HG02884 (cell line): Measurements from ENCODE around the gene HOXB6.

Experiments
- ATAC-seq: cut with Tn5 transposase; IDR thresholded peaks from one replicate; pipeline ENCODE4 v1.9.1; 2021; ENCODE audit warnings: mild to moderate bottlenecking, moderate library complexity; ENCODE audit not compliant: unreplicated experiment

HOXB6 gene

GRCh38 chr17:48604770-48605329, at the start of gene HOXB6:
HOXB6 (minus strand) TSS chr17:48604986; CDS start chr17:48598150, 6,836 bp downstream.
- no peak for ATAC-seq

- ATAC-seq: no peak
These were observed 45.0 kb upstream of the HOXB6 start for GRCh38 chr17:48649741-48650140.

- ATAC-seq: no peak
These were observed 43.1 kb upstream of the HOXB6 start for GRCh38 chr17:48647963-48648245.

GRCh38 chr17:48647103-48647962, 42.5 kb upstream of the HOXB6 start:
- no peak for ATAC-seq

GRCh38 chr17:48646183-48647102, 41.7 kb upstream of the HOXB6 start:
- no peak for ATAC-seq

- no peak for ATAC-seq
These were observed 40.9 kb upstream of the HOXB6 start for GRCh38 chr17:48645639-48646182.

GRCh38 chr17:48644910-48645557, 40.2 kb upstream of the HOXB6 start:
- ATAC-seq: no peak

- ATAC-seq: no peak
These were observed 39.4 kb upstream of the HOXB6 start for GRCh38 chr17:48644159-48644558.

- no peak for ATAC-seq
These were observed 38.9 kb upstream of the HOXB6 start for GRCh38 chr17:48643697-48644012.

GRCh38 chr17:48642843-48643696, 38.3 kb upstream of the HOXB6 start:
- no peak for ATAC-seq

- ATAC-seq: no peak
These were observed 37.5 kb upstream of the HOXB6 start for GRCh38 chr17:48642059-48642842.

- no peak for ATAC-seq
These were observed 36.8 kb upstream of the HOXB6 start for GRCh38 chr17:48641541-48642058.

- ATAC-seq: no peak
These were observed 36.0 kb upstream of the HOXB6 start for GRCh38 chr17:48640858-48641180.

GRCh38 chr17:48639982-48640857, 35.4 kb upstream of the HOXB6 start:
- ATAC-seq: no peak

- ATAC-seq: no peak
These were observed 34.4 kb upstream of the HOXB6 start for GRCh38 chr17:48639136-48639535.

GRCh38 chr17:48637323-48638260, 32.8 kb upstream of the HOXB6 start:
- ATAC-seq: no peak
